SKM-1 (cell line): ENCODE data around the gene GTF2H2.
"Not testable (repeated sequence)": the region's sequence is repeated elsewhere in the genome, so short reads cannot be mapped to it uniquely, and the experiment has no call there.

Source experiments
- DNase-seq: peaks from one replicate; lab custom pipeline; 2025; ENCODE audit not compliant: unreplicated experiment; lab: John Stamatoyannopoulos, UW

The GTF2H2 gene

GRCh38 chr5:71013575-71013974 lies 53.9 kb downstream of the GTF2H2 start:
- no peak for DNase-seq

- DNase-seq: no peak
These were observed 56.2 kb downstream of the GTF2H2 start for GRCh38 chr5:71011194-71011792.

DNA sequence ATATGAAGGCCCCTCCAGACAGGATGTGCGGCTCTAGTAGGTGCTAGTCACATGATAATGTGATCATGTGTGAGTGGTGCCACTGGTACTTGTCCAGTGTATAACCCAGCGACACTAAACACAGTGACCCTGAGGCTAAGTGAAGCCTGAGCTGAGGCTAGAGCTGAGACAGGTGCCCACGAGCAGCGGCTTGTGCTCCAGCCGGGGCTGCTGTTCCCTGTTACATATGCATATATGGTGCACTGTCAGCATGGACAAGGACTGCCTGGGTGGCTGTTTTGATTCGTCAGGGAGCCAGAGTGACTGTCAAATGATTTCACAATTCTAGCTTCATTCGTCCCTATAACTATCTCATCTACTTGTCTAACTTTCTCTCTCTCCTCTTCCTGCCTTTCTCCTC lies 60.5 kb downstream of the GTF2H2 start:
- not testable (repeated sequence) for DNase-seq
